T-helper 9 cell (primary cell): ENCODE measurements around the gene TMEM245.

Experiments
- DNase-seq: peaks from one replicate; pipeline ENCODE4 v3.0.0-alpha.2; 2020

Gene TMEM245

GRCh38 chr9:109020581-109021511, 98.9 kb downstream of the TMEM245 start:
- DNase-seq, result no peak

GRCh38 chr9:109020113-109020512, 99.6 kb downstream of the TMEM245 start:
- no peak for DNase-seq

- DNase-seq, result no peak
Measured at GRCh38 chr9:109019420-109019819, 100.3 kb downstream of the TMEM245 start.

GRCh38 chr9:109017493-109017892, 102.3 kb downstream of the TMEM245 start:
- DNase-seq, result no peak

- no peak for DNase-seq
Measured at GRCh38 chr9:109017061-109017460, 102.7 kb downstream of the TMEM245 start.

GRCh38 chr9:109016132-109016531, 103.6 kb downstream of the TMEM245 start:
- DNase-seq, result no peak

GRCh38 chr9:109014608-109015280, 105.0 kb downstream of the TMEM245 start:
- no peak for DNase-seq

GRCh38 chr9:109013679-109014607, 105.8 kb downstream of the TMEM245 start:
- no peak for DNase-seq

GRCh38 chr9:109012876-109013678, 106.7 kb downstream of the TMEM245 start, which contains the start of gene CTNNAL1:
Gene CTNNAL1, minus strand, starts transcription at chr9:109013499. Its CDS starts 57 bp downstream, at chr9:109013442.
- peak; percentile 88 for DNase-seq

GRCh38 chr9:109012009-109012875, 107.5 kb downstream of the TMEM245 start:
- DNase-seq, result peak; percentile 17

- no peak for DNase-seq
Measured at GRCh38 chr9:109011231-109011671, 108.5 kb downstream of the TMEM245 start.

GRCh38 chr9:109010746-109011145, 109.0 kb downstream of the TMEM245 start:
- peak; percentile 23 for DNase-seq

- DNase-seq, result no peak
Measured at GRCh38 chr9:109005678-109006077, 114.1 kb downstream of the TMEM245 start.

GRCh38 chr9:109003116-109003515, 116.6 kb downstream of the TMEM245 start:
- no peak for DNase-seq

- DNase-seq, result no peak
Measured at GRCh38 chr9:109002141-109002540, 117.6 kb downstream of the TMEM245 start.

- DNase-seq, result no peak
Measured at GRCh38 chr9:109001275-109001676, 118.5 kb downstream of the TMEM245 start.

GRCh38 chr9:108997112-108997511, 122.6 kb downstream of the TMEM245 start:
- no peak for DNase-seq

GRCh38 chr9:108996643-108997042, 123.1 kb downstream of the TMEM245 start:
- DNase-seq, result no peak

GRCh38 chr9:108994695-108995094, 125.1 kb downstream of the TMEM245 start:
- no peak for DNase-seq

GRCh38 chr9:108991479-108991878, 128.3 kb downstream of the TMEM245 start:
- DNase-seq, result no peak

- no peak for DNase-seq
Measured at GRCh38 chr9:108983885-108984284, 135.9 kb downstream of the TMEM245 start.
